Neuronal stem cell (in vitro differentiated cells): ENCODE measurements around the gene UBXN10.

Source experiments
- DNase-seq: peaks from one replicate; pipeline ENCODE4 v3.0.0-alpha.2; 2013; ENCODE audit warnings: low spot score
- H2AFZ ChIP-seq: one replicate; pipeline ENCODE4 v1.6.1; 2013; ENCODE audit warnings: mild to moderate bottlenecking, low read length, inconsistent platforms
- H2AK5ac ChIP-seq: 2 replicates; pipeline ENCODE4 v1.6.1; 2013; ENCODE audit warnings: low read depth, mild to moderate bottlenecking, inconsistent platforms, low read length, moderate library complexity, mixed read lengths
- H2BK120ac ChIP-seq: 2 replicates; pipeline ENCODE4 v1.6.1; 2013; ENCODE audit warnings: low read depth, mild to moderate bottlenecking, inconsistent platforms, low read length, moderate library complexity, mixed read lengths
- H2BK12ac ChIP-seq: one replicate; pipeline ENCODE4 v1.6.1; 2013; ENCODE audit warnings: low read length, inconsistent platforms
- H2BK15ac ChIP-seq: 2 replicates; pipeline ENCODE4 v1.6.1; 2013; ENCODE audit warnings: mild to moderate bottlenecking, low read length, inconsistent platforms, mixed read lengths
- H2BK5ac ChIP-seq: one replicate; pipeline ENCODE4 v1.6.1; 2013; ENCODE audit warnings: inconsistent platforms, mild to moderate bottlenecking, low read length, moderate library complexity
- H3K14ac ChIP-seq: one replicate; pipeline ENCODE4 v1.6.1; 2013; ENCODE audit warnings: low read length, inconsistent platforms
- H3K18ac ChIP-seq: 2 replicates; pipeline ENCODE4 v1.6.1; 2013; ENCODE audit warnings: low read length, inconsistent platforms
- H3K23ac ChIP-seq: 2 replicates; pipeline ENCODE4 v1.6.1; 2013; ENCODE audit warnings: low read depth, mild to moderate bottlenecking, mixed read lengths, low read length, inconsistent platforms; ENCODE audit not compliant: poor library complexity
- H3K27ac ChIP-seq: replicated peaks from 3 replicates; pipeline ENCODE4 v1.5.1; 2013; ENCODE audit warnings: low read length, inconsistent platforms
- H3K27me3 ChIP-seq, 3 experiments: 2 replicates each; pipeline ENCODE4 v1.6.1; 2013; ENCODE audit warnings: low read length in 3 of 3, mild to moderate bottlenecking in 2 of 3, inconsistent platforms in 1 of 3, low read depth in 1 of 3, mixed read lengths in 1 of 3, moderate library complexity in 1 of 3; ENCODE audit not compliant: control insufficient read depth in 3 of 3, insufficient read depth in 3 of 3
- H3K36me3 ChIP-seq, 2 donors: replicated peaks in 1 of 2; 2 replicates each; pipeline ENCODE4 v1.6.1; 2013; ENCODE audit warnings: low read length in 2 of 2; ENCODE audit not compliant: control insufficient read depth in 2 of 2, insufficient read depth in 2 of 2
- H3K4ac ChIP-seq: 2 replicates; pipeline ENCODE4 v1.6.1; 2013; ENCODE audit warnings: inconsistent platforms, mild to moderate bottlenecking, low read length, moderate library complexity
- H3K4me1 ChIP-seq, 2 donors: 1 replicate in 1 of 2; 2 replicates in 1 of 2; pipeline ENCODE4 v1.6.1; 2013; ENCODE audit warnings: low read length in 2 of 2, low read depth in 1 of 2; ENCODE audit not compliant: control insufficient read depth in 2 of 2, insufficient read depth in 1 of 2
- H3K4me2 ChIP-seq: one replicate; pipeline ENCODE4 v1.6.1; 2013; ENCODE audit warnings: mild to moderate bottlenecking, low read length, inconsistent platforms; ENCODE audit not compliant: insufficient read depth, poor library complexity, severe bottlenecking
- H3K4me3 ChIP-seq, 2 donors: 2 replicates each; pipeline ENCODE4 v1.5.1; 2013; ENCODE audit warnings: low read length in 2 of 2, mild to moderate bottlenecking in 2 of 2, inconsistent platforms in 1 of 2, moderate library complexity in 1 of 2
- H3K79me1 ChIP-seq: one replicate; pipeline ENCODE4 v1.6.1; 2013; ENCODE audit warnings: low read depth, mild to moderate bottlenecking, inconsistent platforms, low read length, moderate library complexity
- H3K9ac ChIP-seq: one replicate; pipeline ENCODE4 v1.6.1; 2013; ENCODE audit warnings: mild to moderate bottlenecking, low read depth, low read length, inconsistent platforms; ENCODE audit not compliant: poor library complexity
- H3K9me3 ChIP-seq, 2 donors: replicated peaks in 1 of 2; 2 replicates each; pipeline versions ENCODE3 to v1.6.1; 2013; ENCODE audit warnings: low read length in 2 of 2, mild to moderate bottlenecking in 2 of 2, inconsistent platforms in 1 of 2, low read depth in 1 of 2, mixed read lengths in 1 of 2, moderate library complexity in 1 of 2; ENCODE audit not compliant: control insufficient read depth in 2 of 2, insufficient read depth in 1 of 2
- H4K8ac ChIP-seq: one replicate; pipeline ENCODE4 v1.6.1; 2013; ENCODE audit warnings: low read depth, mild to moderate bottlenecking, inconsistent platforms, low read length, moderate library complexity
- H4K91ac ChIP-seq: one replicate; pipeline ENCODE4 v1.6.1; 2013; ENCODE audit warnings: low read length, low read depth, mild to moderate bottlenecking, inconsistent platforms; ENCODE audit not compliant: poor library complexity
- WGBS, 2 donors: extraction: QIAGEN DNeasy Blood & Tissue Kit; methylation state at CpG; one replicate each; pipeline ENCODE4 v1.1.7; 2013; ENCODE audit warnings: missing lambda C conversion rate in 2 of 2, mixed read lengths in 1 of 2; ENCODE audit not compliant: insufficient read length in 2 of 2, insufficient replicate concordance in 1 of 2; ENCODE audit errors: extremely low coverage in 2 of 2; 5-methylcytosine and 5-hydroxymethylcytosine counted together

Gene UBXN10

GRCh38 chr1:20233394-20233793, 47.5 kb downstream of the UBXN10 start:
- H3K14ac ChIP-seq = no peak overlapping the region
- no peak overlapping the region for H3K9ac ChIP-seq
- no peak overlapping the region for H3K4me3 ChIP-seq
- H3K79me1 ChIP-seq = no peaks in the 10 kb centered on the region
- no peak overlapping the region for H3K18ac ChIP-seq
- H2BK12ac ChIP-seq = no peak overlapping the region
- H3K9me3 ChIP-seq = no peaks in the 10 kb centered on the region
- H2BK15ac ChIP-seq = no peak overlapping the region
- no peak overlapping the region for H4K8ac ChIP-seq
- no peak overlapping the region for H3K27ac ChIP-seq
- no peak overlapping the region for H3K23ac ChIP-seq
- peaks cover 0 to 6% of the 10 kb centered on the region in 2 donors for H3K4me1 ChIP-seq
- H2AK5ac ChIP-seq = no peak overlapping the region
- peaks cover 0 to 16% (median 0%) of the 10 kb centered on the region in 3 experiments for H3K27me3 ChIP-seq
- no peak overlapping the region for H3K4me2 ChIP-seq
- H2AFZ ChIP-seq = no peak overlapping the region
- H4K91ac ChIP-seq = no peak overlapping the region
- no peak overlapping the region for H2BK5ac ChIP-seq
- no peak overlapping the region for H2BK120ac ChIP-seq
- H3K4ac ChIP-seq = no peak overlapping the region
- no CpG with 5 or more reads among the region's 3 CpGs for WGBS, 2 donors
- no peaks in the 10 kb centered on the region for H3K36me3 ChIP-seq
- DNase-seq = no peak

- H3K27me3 ChIP-seq = peaks cover 0 to 12% (median 0%) of the 10 kb centered on the region in 3 experiments
- no peak overlapping the region for H2AK5ac ChIP-seq
- H2BK5ac ChIP-seq = no peak overlapping the region
- H2BK15ac ChIP-seq = no peak overlapping the region
- H3K4me1 ChIP-seq = peaks cover 0 to 6% of the 10 kb centered on the region in 2 donors
- H3K4me3 ChIP-seq = no peak overlapping the region
- H3K4ac ChIP-seq = no peak overlapping the region
- no peak overlapping the region for H2BK120ac ChIP-seq
- no peaks in the 10 kb centered on the region for H3K9me3 ChIP-seq
- no peak overlapping the region for H3K23ac ChIP-seq
- H2AFZ ChIP-seq = no peak overlapping the region
- no peak overlapping the region for H3K14ac ChIP-seq
- H4K91ac ChIP-seq = no peak overlapping the region
- no peak overlapping the region for H3K27ac ChIP-seq
- no peak overlapping the region for H3K9ac ChIP-seq
- H2BK12ac ChIP-seq = no peak overlapping the region
- H3K4me2 ChIP-seq = no peak overlapping the region
- H3K18ac ChIP-seq = no peak overlapping the region
- no peak for DNase-seq
- WGBS, 2 donors = no CpG with 5 or more reads among the region's 6 CpGs
- H3K79me1 ChIP-seq = no peaks in the 10 kb centered on the region
- H4K8ac ChIP-seq = no peak overlapping the region
- no peaks in the 10 kb centered on the region for H3K36me3 ChIP-seq
Measured at GRCh38 chr1:20233866-20234265, 48.0 kb downstream of the UBXN10 start.

- H3K27me3 ChIP-seq = peaks cover 0 to 8% (median 0%) of the 10 kb centered on the region in 3 experiments
Measured at GRCh38 chr1:20234788-20235535, 49.1 kb downstream of the UBXN10 start.

GRCh38 chr1:20237646-20238045, 51.8 kb downstream of the UBXN10 start:
- no peak overlapping the region for H2BK5ac ChIP-seq
- H2AK5ac ChIP-seq = no peak overlapping the region
- no peak overlapping the region for H3K4me2 ChIP-seq
- no peaks in the 10 kb centered on the region for H3K79me1 ChIP-seq
- no peak overlapping the region for H2BK15ac ChIP-seq
- no peaks in the 10 kb centered on the region for H3K36me3 ChIP-seq
- peaks cover 0 to 6% of the 10 kb centered on the region in 2 donors for H3K4me1 ChIP-seq
- H3K27me3 ChIP-seq = peaks cover 0 to 4% (median 0%) of the 10 kb centered on the region in 3 experiments
- no peak overlapping the region for H3K4ac ChIP-seq
- no peak overlapping the region for H3K9ac ChIP-seq
- no peak overlapping the region for H2AFZ ChIP-seq
- no CpG with 5 or more reads among the region's 6 CpGs for WGBS, 2 donors
- no peak overlapping the region for H2BK120ac ChIP-seq
- H3K27ac ChIP-seq = no peak overlapping the region
- H2BK12ac ChIP-seq = no peak overlapping the region
- no peak overlapping the region for H3K18ac ChIP-seq
- no peak for DNase-seq
- H3K14ac ChIP-seq = no peak overlapping the region
- no peak overlapping the region for H3K4me3 ChIP-seq
- no peaks in the 10 kb centered on the region for H3K9me3 ChIP-seq
- H4K91ac ChIP-seq = no peak overlapping the region
- no peak overlapping the region for H4K8ac ChIP-seq
- H3K23ac ChIP-seq = no peak overlapping the region

More at GRCh38 chr1:20234788-20235535, 49.1 kb downstream of the UBXN10 start:
- Histone ChIP-seq H3K9ac (no peak overlapping the region), H2BK12ac (no peak overlapping the region), H4K91ac (no peak overlapping the region), H3K18ac (no peak overlapping the region), H2BK120ac (no peak overlapping the region), H2BK15ac (no peak overlapping the region), H2AFZ (no peak overlapping the region), H3K4me1 (peaks cover 0 to 6% of the 10 kb centered on the region in 2 donors), H3K4me3 (no peak overlapping the region), H3K23ac (no peak overlapping the region), H3K4me2 (no peak overlapping the region), H3K27ac (no peak overlapping the region), H4K8ac (no peak overlapping the region), H2BK5ac (no peak overlapping the region), H3K79me1 (no peaks in the 10 kb centered on the region), H2AK5ac (no peak overlapping the region), H3K14ac (no peak overlapping the region), H3K9me3 (no peaks in the 10 kb centered on the region), H3K4ac (no peak overlapping the region), H3K36me3 (no peaks in the 10 kb centered on the region)
- whole genome bisulfite sequencing, 2 donors = 100% methylated on average over 1 of the region's 6 CpGs; no CpG with 5 or more reads in 1 of the 2 donors
- DNase-seq = no peak
